Nucleus accumbens (tissue), 56 donors: ENCODE results near the gene C11orf21.

ENCODE experiments used
- DNase-seq, 56 donors: peaks; one replicate each; lab custom pipeline; 2025; lab: John Stamatoyannopoulos, UW

The C11orf21 gene

GRCh38 chr11:2275334-2276279 lies 26.1 kb downstream of the C11orf21 start:
- DNase-seq: no peak

GRCh38 chr11:2273771-2274170 lies 27.9 kb downstream of the C11orf21 start:
- no peak for DNase-seq

DNA sequence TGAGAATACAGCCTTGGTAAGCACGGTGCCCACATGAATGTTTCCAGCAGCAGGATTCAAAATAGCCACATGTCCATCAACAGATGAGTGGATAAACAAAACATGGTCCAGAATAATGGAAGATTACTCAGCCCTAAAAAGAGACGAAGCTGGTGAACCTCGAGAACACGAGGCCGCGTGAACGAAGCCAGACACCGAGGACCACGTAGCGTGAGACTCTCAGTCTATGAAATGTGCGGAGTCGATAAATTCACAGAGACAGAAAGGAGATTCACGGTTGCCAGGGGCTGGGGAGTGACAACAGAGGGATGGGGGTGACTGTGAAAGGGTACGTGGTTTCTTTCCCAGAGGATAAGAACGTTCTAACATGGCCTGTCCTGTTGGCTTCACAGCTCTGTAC lies 28.4 kb downstream of the C11orf21 start:
- no peak for DNase-seq

GRCh38 chr11:2272946-2273280 lies 28.8 kb downstream of the C11orf21 start:
- DNase-seq: no peak

GRCh38 chr11:2272228-2272945 lies 29.3 kb downstream of the C11orf21 start:
- no peak for DNase-seq

- DNase-seq: no peak
Observed at GRCh38 chr11:2271327-2272227, 30.1 kb downstream of the C11orf21 start.

GRCh38 chr11:2271077-2271326 lies 30.7 kb downstream of the C11orf21 start:
- peak in 3 of 56 donors; percentile 30 to 58 (median 36) for DNase-seq

- DNase-seq: no peak
Observed at GRCh38 chr11:2270322-2271076, 31.2 kb downstream of the C11orf21 start, which contains the start of gene ASCL2. ASCL2 (minus strand) TSS chr11:2270588; CDS start chr11:2270332, 256 bp downstream.

- peak in 5 of 56 donors; percentile 8 to 32 (median 31) for DNase-seq
Observed at GRCh38 chr11:2269601-2270321, 32.0 kb downstream of the C11orf21 start.

GRCh38 chr11:2268729-2269600 lies 32.8 kb downstream of the C11orf21 start:
- DNase-seq: peak in 3 of 56 donors; percentile 22 to 45 (median 27)

DNA sequence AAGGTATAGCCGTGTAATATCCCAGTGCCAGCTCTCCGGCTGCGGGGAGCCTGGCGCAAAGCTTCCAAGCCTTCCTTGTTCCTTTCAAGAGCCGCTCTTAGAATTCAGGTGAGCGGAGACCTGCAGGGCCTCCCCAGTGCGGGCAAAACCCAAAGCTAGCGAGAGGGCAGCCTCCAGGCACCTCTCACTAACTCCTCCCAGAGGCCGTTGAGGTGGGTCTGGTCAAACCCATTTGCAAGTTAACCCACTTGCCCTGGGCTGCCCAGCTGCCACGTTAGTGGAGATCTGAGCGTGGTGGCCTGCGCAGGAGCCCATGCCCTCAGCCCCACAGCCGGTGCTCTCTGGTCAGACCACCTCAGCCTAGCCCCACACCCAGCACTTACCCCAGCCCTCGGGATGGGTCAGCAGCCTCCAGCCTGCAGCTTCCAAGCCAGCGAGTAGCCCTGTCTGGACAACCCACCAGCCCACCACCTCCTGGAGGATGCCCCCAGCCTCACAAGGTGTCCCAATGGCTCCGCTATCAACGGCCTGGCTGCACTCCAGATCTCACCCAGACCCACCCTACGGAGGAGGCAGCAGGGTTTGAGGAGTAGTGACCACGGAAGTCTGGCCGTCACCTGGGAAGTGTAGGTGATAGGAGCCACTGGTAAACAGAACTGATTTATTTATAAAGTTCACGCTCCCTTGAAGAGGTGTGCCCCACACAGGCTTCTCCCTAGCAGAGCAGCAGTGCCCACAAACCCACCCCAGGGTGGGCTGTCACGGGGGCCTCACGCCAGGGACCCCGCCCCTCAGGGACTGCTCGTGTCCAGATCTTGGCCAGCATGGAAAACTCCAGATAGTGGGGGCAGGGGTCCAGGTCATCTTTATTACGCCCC lies 33.6 kb downstream of the C11orf21 start:
- no peak for DNase-seq

DNA sequence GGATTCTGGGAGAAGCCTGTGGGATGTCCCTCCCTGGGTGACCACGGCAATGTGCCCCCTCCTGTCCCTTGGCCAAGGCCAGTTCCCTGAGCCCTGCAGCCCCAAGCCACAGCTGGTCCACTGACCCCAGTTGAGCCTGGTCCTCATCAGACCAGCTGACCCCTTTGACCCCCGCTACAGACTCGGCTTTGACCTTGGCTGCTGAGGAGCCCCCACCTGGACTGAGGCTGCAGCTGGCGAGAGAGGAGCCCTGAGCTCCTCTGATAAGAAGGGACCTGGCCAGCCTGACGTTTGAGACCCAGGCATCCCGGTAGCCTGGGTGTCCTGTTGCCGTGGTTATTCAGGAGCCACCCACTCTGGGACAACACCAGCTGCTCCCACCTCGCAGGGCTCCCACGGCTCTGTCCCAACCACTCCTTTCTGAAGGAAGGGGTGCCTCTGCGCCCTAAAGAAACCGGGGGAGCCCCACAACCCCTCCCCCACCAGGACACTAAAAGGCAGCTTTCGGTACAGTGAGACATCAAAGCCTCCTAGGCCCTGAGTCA lies 34.3 kb downstream of the C11orf21 start:
- DNase-seq: no peak

- DNase-seq: no peak
Observed at GRCh38 chr11:2266586-2267305, 35.0 kb downstream of the C11orf21 start.

- DNase-seq: no peak
Observed at GRCh38 chr11:2265854-2266585, 35.7 kb downstream of the C11orf21 start.

GRCh38 chr11:2265396-2265795 lies 36.3 kb downstream of the C11orf21 start:
- DNase-seq: peak in 1 of 56 donors; percentile 23
